HG02759 (cell line): ENCODE measurements around the gene PATL2.
"Not testable (repeated sequence)": the region's sequence is repeated elsewhere in the genome, so short reads cannot be mapped to it uniquely, and the experiment has no call there.

Experiments
- ATAC-seq: cut with Tn5 transposase; IDR thresholded peaks from one replicate; pipeline ENCODE4 v1.9.1; 2021; ENCODE audit warnings: mild to moderate bottlenecking, moderate library complexity; ENCODE audit not compliant: unreplicated experiment

PATL2 gene

DNA sequence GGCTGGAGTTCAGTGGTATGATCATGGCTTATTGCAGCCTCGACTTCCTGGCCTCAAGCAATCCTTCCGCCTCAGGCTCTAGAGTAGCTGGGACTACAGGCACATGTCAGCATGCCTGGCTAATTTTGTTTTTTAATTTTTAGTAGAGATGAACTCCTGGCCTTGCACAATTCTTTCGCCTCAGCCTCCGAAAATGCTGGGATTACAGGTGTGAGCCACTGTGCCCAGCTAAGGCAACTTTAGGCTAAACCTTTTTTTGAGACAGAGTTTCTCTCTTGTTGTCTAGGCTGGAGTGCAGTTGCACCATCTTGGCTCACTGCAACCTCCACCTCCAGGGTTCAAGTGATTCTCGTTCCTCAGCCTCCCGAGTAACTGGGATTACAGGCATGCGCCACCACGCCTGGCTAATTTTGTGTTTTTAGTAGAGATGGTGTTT is 8.9 kb upstream of the PATL2 start:
- ATAC-seq: not testable (repeated sequence)

DNA sequence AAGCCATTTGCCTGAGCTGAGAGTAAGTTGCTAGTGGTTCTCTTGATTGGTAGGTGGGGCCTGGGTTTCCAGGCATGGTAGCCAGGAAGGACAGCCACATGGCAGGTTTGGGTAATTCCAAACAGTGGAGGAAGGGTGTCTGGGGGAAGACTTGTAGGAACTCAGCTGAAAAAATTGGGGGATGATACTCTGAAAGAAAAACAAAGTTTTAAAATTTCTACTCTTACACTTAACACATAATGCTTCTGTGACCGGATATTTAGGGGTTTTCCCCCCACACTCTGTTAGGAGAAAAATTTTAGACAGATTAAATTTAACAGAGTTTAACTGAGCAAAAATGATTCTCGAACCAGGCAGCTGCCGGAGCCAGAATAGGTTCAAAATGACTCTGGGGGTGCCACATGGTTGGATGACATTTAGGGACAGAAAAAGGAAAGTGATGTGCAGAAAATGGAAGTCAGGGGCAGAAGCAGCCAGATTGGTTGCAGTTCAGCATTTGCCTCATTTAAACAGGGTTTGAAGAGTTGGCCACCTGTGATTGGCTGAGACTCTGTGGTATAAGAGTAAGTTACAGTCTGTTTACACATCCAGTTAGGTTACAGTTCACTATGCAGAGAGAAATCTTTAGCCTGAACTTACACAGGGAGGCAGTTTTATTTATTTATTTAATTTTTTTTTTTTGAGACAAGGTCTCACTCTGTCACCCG is 8.3 kb upstream of the PATL2 start:
- ATAC-seq: peak; percentile 37

DNA sequence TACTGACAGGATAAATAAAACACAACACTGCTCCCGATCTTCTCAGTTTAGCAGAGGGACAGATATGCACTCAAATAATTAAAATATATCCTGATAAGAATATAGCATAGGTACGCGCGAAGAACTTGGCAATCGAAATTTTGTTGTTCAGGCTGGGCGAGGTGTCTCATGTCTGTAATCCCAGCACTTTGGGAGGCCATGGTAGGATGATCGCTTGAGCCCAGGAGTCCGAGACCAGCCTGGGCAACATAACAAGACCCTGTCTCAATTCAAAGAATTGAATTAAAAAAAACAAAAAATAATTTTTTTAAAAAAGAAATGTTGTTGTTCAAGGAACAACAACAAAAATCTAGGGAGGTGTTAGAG is 7.8 kb upstream of the PATL2 start:
- ATAC-seq: no peak

DNA sequence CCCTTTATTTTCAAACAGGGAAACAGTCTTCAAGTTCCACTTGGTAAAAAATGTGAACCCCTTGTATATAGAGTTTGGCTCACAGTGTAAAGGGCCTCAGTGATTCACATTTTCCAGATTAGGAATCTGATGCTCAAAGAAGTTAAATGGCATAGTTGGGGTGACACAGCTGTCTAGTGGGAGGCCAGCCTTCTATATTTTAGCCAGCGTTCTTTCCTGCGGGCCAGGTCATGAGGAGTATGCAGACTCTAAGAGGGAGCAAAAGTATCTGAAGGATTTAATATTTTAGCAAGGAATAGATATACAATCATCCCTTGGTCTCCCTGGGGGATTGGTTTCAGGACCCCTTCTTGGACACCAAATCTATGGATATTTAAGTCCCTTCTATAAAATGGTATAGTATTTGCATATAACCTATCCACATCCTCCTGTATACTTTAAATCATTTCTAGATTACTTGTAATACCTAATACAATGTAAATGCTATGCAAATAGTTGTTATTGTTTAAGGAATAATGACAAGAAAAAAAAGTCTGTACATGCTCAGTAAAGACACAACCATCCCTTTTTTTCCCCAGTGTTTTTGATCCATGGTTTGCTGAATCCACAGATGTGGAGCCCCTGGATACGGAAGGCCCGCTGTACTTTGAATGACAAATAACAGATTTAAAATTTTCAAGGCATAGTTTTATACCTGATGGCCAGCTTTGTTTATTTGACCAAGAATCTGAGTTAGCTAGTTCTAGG is 7.2 kb upstream of the PATL2 start:
- ATAC-seq: no peak

DNA sequence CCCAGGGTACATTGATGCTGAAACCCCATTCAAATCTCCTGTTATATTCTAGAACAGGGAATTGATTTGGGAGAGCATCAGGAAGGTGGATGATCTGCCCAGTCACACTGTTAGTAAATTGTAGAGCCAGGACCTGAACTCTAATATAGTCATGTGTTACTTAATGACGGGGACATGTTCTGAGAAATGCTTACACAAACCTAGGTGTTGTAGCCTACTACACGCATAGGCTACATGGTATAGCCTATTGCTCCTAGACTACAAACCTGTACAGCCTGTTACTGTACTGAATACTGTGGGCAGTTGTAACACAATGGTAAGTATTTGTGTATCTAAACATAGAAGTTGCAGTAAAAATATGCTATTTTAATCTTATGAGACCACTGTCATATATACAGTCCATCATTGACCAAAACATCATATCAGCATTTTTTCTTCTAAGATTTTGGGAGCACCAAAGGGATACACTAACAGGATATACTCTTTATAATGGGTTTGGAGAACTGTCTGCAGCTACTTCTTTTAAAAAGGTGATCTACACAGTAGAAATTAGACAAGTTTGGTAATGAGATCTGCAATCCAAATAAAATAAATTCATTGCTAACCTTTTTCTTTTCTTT is 6.0 kb upstream of the PATL2 start:
- no peak for ATAC-seq

DNA sequence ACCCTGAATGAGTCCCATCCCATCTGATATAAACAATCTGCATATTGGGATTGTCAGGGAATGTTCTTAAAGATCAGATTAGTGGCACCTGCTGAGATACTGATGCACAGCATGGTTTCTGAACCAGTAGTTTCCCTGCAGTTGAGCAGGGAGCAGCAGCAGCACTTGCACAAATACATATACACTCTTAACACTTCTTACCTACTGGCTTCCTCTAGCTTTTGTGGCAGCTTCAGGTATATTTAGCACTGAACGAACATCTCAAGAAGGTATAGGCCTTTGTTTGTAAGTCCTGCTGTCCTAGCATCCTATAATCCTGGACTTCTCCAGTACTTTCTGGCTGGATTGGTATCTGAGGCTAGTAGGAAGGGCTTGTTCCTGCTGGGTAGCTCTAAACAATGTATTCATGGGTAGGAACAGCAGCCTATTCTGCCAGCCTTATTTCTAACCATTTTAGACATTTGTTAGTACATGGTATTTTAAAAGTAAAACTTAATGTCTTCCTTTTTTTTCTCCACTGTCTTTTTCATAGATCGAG is 4.7 kb upstream of the PATL2 start:
- ATAC-seq: no peak

DNA sequence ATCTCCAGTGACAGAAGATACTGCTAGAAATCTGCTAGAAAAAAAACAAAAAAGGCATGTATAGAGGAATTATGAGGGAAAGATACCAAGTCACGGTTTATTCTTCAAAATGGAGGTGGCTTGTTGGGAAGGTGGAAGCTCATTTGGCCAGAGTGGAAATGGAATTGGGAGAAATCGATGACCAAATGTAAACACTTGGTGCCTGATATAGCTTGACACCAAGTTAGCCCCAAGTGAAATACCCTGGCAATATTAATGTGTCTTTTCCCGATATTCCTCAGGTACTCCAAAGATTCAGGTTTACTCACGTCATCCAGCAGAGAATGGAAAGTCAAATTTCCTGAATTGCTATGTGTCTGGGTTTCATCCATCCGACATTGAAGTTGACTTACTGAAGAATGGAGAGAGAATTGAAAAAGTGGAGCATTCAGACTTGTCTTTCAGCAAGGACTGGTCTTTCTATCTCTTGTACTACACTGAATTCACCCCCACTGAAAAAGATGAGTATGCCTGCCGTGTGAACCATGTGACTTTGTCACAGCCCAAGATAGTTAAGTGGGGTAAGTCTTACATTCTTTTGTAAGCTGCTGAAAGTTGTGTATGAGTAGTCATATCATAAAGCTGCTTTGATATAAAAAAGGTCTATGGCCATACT is 4.1 kb upstream of the PATL2 start:
- no peak for ATAC-seq

DNA sequence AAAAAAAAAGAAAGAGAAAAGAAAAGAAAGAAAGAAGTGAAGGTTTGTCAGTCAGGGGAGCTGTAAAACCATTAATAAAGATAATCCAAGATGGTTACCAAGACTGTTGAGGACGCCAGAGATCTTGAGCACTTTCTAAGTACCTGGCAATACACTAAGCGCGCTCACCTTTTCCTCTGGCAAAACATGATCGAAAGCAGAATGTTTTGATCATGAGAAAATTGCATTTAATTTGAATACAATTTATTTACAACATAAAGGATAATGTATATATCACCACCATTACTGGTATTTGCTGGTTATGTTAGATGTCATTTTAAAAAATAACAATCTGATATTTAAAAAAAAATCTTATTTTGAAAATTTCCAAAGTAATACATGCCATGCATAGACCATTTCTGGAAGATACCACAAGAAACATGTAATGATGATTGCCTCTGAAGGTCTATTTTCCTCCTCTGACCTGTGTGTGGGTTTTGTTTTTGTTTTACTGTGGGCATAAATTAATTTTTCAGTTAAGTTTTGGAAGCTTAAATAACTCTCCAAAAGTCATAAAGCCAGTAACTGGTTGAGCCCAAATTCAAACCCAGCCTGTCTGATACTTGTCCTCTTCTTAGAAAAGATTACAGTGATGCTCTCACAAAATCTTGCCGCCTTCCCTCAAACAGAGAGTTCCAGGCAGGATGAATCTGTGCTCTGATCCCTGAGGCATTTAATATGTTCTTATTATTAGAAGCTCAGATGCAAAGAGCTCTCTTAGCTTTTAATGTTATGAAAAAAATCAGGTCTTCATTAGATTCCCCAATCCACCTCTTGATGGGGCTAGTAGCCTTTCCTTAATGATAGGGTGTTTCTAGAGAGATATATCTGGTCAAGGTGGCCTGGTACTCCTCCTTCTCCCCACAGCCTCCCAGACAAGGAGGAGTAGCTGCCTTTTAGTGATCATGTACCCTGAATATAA is 2.2 kb upstream of the PATL2 start:
- ATAC-seq: no peak

DNA sequence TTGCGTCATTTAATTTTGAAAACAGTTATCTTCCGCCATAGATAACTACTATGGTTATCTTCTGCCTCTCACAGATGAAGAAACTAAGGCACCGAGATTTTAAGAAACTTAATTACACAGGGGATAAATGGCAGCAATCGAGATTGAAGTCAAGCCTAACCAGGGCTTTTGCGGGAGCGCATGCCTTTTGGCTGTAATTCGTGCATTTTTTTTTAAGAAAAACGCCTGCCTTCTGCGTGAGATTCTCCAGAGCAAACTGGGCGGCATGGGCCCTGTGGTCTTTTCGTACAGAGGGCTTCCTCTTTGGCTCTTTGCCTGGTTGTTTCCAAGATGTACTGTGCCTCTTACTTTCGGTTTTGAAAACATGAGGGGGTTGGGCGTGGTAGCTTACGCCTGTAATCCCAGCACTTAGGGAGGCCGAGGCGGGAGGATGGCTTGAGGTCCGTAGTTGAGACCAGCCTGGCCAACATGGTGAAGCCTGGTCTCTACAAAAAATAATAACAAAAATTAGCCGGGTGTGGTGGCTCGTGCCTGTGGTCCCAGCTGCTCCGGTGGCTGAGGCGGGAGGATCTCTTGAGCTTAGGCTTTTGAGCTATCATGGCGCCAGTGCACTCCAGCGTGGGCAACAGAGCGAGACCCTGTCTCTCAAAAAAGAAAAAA is 1.4 kb upstream of the PATL2 start:
- ATAC-seq: peak; percentile 24

DNA sequence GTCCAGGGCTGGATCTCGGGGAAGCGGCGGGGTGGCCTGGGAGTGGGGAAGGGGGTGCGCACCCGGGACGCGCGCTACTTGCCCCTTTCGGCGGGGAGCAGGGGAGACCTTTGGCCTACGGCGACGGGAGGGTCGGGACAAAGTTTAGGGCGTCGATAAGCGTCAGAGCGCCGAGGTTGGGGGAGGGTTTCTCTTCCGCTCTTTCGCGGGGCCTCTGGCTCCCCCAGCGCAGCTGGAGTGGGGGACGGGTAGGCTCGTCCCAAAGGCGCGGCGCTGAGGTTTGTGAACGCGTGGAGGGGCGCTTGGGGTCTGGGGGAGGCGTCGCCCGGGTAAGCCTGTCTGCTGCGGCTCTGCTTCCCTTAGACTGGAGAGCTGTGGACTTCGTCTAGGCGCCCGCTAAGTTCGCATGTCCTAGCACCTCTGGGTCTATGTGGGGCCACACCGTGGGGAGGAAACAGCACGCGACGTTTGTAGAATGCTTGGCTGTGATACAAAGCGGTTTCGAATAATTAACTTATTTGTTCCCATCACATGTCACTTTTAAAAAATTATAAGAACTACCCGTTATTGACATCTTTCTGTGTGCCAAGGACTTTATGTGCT is 721 bp upstream of the PATL2 start:
- peak; percentile 16 for ATAC-seq

DNA sequence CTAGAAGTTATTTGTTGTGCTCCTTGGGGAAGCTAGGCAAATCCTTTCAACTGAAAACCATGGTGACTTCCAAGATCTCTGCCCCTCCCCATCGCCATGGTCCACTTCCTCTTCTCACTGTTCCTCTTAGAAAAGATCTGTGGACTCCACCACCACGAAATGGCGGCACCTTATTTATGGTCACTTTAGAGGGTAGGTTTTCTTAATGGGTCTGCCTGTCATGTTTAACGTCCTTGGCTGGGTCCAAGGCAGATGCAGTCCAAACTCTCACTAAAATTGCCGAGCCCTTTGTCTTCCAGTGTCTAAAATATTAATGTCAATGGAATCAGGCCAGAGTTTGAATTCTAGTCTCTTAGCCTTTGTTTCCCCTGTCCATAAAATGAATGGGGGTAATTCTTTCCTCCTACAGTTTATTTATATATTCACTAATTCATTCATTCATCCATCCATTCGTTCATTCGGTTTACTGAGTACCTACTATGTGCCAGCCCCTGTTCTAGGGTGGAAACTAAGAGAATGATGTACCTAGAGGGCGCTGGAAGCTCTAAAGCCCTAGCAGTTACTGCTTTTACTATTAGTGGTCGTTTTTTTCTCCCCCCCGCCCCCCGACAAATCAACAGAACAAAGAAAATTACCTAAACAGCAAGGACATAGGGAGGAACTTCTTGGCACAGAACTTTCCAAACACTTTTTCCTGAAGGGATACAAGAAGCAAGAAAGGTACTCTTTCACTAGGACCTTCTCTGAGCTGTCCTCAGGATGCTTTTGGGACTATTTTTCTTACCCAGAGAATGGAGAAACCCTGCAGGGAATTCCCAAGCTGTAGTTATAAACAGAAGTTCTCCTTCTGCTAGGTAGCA is 657 bp downstream of the PATL2 start:
- ATAC-seq: no peak

DNA sequence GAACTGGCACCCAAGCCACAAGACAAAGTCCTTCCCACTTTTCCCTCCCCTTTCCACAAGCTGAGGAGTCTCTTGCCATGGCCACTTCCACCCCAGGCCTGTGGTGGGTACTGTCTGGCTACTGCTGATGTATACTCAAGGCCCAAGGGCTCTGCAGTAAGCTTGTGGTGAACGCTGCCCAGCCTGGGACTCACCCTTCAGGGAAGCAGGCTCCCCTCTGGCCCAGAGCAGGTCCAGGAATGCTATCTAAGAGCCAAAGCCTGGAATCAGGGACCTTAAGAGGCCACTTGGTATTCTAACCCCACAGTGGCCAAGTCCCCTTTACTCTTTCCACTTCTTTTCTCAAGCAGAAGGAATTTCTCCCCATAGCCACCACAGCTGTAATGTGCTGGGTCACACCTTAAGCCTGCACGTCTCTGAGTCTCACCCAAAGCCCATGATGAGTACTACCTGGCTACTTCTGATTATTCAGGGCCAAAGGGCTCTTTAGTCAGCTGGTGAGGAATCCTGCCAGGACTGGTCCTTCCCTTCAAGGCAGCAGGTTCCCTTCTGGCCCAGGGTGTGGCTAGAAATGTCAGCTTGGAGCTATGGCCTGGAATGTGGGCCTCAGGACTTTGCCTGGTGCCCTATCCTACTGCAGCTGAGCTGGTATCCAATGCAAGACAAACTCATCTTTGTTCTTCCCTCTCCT is 4.0 kb downstream of the PATL2 start:
- no peak for ATAC-seq

DNA sequence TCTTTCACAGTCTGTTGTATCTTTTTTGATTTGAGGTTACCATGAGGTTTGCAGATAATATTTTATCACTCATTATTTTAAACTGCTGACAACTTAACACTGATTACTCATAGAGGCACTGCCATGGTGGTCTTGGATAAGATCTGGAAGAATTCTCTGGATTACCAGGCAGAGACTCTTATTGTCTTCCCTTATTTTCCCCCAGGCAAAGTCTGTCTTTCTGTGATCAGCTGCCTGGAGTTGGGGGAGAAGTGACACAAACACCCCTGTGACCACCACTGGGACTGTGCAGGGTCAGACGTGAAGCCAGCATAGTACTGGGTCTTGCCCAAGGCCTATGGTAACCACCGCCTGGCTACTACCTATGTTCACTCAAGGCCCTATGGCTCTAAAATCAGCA is 4.7 kb downstream of the PATL2 start:
- no peak for ATAC-seq

DNA sequence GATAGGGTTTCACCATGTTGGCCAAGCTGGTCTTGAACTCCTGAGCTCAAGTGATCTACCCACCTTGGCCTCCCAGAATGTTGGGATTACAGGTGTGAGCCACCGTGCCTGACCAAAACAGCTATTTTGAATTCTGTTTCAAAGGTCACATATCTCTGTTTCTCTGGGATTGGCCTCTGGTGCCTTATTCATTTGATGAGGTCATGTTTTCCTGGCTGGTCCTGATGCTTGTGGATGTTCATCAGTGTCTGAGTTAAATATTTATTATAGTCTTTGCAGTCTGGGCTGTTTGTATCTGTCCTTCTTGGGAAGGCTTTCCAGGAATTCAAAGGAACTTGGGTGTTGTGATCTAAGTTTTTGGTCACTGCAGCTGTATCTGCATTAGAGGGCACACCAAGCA is 5.1 kb downstream of the PATL2 start:
- ATAC-seq: no peak

DNA sequence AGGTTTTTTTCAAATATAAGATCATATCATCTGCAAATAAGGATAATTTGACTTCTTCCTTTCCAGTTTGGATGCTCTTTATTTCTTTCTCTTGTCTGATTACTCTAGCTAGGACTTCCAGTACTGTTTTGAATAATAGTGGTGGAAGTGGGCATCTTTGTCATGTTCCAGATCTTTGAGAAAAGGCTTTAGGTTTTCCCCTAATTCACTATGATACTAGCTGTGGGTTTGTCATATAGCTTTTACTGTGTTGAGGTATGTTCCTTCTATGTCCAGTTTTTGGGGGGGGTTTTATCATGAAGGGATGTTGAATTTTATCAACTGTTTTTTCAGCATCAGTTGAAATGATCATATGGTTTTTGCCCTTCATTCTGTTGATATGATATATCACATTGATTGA is 10.4 kb downstream of the PATL2 start:
- not testable (repeated sequence) for ATAC-seq

DNA sequence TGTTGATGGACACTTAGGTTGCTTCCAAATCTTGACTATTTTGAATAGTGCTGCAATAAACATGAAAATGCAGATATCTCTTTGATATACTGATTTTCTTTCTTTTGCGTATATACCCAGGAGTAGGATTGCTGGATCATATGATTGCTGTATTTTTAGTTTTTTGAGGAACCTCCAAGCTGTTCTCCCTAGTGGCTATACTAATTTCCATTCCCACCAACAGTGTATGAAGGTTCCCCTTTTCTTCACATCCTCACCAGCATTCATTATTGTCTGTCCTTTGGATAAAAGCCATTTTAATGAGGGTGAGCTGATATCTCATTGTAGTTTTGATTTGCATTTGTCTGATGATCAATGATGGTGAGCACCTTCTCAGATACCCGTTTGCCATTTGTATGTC is 12.5 kb downstream of the PATL2 start:
- ATAC-seq: no peak

DNA sequence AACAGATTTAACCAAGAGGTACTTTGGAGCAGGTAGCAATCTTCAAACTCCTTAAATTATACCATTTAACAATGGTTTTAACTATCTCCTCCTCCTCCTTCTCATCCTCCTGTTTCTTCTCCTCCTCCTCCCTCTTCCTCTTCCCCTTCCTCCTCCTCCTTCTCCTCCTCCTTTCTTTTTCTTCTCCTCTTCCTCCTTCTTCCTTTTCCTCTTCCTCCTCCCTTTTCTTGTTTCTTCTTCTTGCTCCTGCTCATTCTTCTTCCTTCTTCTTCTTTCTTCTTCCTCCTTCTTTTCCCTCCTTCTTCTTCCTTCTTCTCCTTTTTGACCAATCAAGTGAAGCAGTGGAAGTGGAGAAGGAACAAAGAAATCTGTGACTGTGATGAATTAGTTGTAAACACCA is 14.1 kb downstream of the PATL2 start:
- ATAC-seq: no peak

DNA sequence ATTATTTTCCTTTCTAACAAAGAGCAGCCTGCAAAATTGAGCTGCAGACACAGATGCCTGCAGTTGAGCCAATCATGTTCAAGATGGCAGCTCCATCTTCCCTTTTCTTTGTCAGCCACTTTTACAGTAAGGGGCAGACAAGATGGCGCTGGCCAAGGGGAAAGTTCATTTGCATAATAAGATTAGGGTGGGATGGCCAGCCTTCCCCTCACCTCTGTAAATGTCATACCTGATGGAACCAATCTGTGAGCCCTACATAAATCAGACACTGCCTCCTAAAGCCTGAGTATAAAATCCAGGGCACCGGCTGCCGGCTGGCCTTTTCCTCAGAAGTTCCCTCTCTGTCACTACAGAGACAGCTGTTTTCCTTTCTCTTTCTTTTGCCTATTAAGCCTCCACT is 15.8 kb downstream of the PATL2 start:
- no peak for ATAC-seq
